Panc1 (cell line): Measurements from ENCODE around the gene FZD7.

Source experiments
- SIN3A ChIP-seq: IDR thresholded peaks from 2 replicates; pipeline ENCODE4 v1.6.1; 2012; ENCODE audit warnings: low read depth, mild to moderate bottlenecking, low read length, moderate library complexity, borderline replicate concordance; ENCODE audit not compliant: insufficient read depth
- TF ChIP-seq, protein P1 (sequence below): fragments of 450-650 bp; IDR thresholded peaks from 2 replicates; pipeline ENCODE4 v1.5.1; 2017; ENCODE audit warnings: mild to moderate bottlenecking

DNA sequence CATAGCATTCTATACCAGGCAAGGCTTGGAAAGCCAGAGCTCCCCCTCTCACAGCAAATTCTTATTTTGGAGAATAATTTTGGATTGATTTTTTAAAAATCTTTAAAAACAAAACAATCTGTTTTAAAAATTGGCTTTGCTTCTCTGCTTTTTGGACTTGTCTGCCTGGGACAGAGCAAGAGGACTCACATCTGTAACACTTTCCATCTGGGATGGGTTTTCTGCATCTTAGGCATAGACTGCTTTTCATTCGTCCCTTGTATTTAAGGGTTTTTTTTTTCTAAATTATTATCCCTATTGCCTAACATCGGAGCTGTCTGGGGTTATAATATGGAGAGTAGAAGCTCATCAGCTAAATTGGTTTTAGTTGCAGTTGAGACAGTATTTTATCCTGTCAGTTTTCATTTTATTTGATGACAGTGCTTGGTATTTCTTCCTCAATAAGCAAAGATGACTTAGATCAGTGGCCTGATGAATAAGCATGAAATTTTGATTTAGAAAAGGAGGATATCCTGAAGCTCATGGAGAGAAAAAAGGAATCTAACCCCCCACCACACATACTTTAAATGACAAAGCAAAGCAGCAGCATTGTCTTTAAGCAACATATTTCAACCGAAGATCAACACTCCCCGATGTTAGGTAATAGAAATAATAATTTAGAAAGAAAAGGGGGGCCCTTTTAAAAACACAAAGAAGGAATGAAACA lies 2.3 kb upstream of the FZD7 start:
- TF ChIP-seq, protein P1, sequence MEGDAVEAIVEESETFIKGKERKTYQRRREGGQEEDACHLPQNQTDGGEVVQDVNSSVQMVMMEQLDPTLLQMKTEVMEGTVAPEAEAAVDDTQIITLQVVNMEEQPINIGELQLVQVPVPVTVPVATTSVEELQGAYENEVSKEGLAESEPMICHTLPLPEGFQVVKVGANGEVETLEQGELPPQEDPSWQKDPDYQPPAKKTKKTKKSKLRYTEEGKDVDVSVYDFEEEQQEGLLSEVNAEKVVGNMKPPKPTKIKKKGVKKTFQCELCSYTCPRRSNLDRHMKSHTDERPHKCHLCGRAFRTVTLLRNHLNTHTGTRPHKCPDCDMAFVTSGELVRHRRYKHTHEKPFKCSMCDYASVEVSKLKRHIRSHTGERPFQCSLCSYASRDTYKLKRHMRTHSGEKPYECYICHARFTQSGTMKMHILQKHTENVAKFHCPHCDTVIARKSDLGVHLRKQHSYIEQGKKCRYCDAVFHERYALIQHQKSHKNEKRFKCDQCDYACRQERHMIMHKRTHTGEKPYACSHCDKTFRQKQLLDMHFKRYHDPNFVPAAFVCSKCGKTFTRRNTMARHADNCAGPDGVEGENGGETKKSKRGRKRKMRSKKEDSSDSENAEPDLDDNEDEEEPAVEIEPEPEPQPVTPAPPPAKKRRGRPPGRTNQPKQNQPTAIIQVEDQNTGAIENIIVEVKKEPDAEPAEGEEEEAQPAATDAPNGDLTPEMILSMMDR: no peak
- TF ChIP-seq SIN3A: no peak
